Adipose tissue (tissue), 3 donors: ENCODE results near the gene SETX. TPM values are rescaled to one million over a fixed set of nuclear protein-coding genes. Genes with fewer than 3 reads are reported as not detected.
"Not testable (repeated sequence)": the region's sequence is repeated elsewhere in the genome, so short reads cannot be mapped to it uniquely, and the experiment has no call there.

ENCODE experiments used
- H3K27ac ChIP-seq: one replicate; pipeline ENCODE4 v1.5.1; 2013; ENCODE audit warnings: low read depth, low read length
- WGBS, 3 donors: extraction: QIAGEN DNeasy Blood & Tissue Kit; methylation state at CpG; one replicate each; pipeline ENCODE4 v1.1.7; 2013; 5-methylcytosine and 5-hydroxymethylcytosine counted together
- polyA plus RNA-seq, 3 donors: library from polyadenylated mRNA; stranded (reverse); fragments of 200-250 nt; gene quantifications; one replicate each; pipeline ENCODE4 v1.2.3, GENCODE V29; 2013
- donor health status: healthy with polysubstance abuse.
- donor health status: Bipolar disorder and iron deficiency.
- donor health status: healthy.

Gene SETX
- polyA plus RNA-seq, 3 donors = 9.0 to 17.1 (median 15.1) TPM

DNA sequence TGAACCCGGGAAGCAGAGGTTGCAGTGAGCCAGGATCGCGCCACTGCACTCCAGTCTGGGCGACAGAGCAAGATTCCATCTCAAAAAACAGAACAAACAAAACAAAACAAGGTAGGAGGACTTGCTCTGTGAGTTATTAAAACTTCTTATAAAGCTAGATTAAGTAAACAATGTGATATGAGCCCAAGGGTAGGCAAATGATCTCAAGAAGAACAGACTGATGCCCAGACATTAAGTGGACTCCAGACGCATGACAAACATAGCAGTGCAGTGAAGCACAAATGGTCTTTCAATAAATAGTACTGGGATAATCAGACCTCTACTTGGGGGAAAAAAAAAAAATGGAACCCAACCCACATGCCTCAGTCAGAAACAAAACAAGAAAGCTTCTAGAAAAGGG, 45.7 kb downstream of the SETX start:
- WGBS, 3 donors = 97 to 99% (median 99%) methylated on average over 5 of the region's 5 CpGs
- no peak overlapping the region for H3K27ac ChIP-seq

DNA sequence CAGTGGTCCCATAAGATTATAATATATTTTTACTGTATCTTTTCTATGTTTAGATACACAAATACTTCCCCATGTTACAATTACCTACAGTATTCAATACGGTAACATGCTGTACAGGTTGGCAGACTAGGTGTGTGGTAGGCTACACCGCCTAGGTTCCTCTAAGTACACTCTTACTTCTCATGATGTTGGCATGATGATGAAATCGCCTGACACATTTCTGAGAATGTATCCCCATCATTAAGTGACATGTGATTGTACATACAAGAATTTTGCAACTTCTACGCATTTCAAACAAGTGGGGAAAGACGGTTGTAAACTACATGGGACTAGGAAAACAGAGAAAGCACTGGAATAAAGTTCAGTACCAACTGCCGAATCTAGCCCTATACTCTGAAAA, 53.3 kb downstream of the SETX start:
- no peak overlapping the region for H3K27ac ChIP-seq
- WGBS, 3 donors = 90 to 94% (median 91%) methylated on average over 6 of the region's 6 CpGs

DNA sequence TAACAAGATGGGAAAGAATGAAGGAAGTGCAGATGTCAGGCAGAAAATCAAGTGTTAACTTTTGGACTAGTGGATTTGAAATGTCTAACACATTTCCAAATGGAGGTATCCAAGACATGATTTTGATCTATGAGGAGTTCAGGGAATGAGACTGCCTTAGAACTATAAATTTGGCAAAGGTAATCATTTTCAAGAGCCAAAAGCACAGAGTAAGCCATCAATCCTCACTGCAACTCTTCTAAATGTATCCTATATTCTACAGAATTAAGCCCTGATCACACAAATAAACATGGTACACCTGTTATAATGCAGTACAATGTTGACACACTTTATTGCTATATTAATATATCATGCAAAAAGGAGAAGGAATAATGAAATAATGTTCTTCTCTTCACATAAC, 55.6 kb downstream of the SETX start:
- no peak overlapping the region for H3K27ac ChIP-seq

DNA sequence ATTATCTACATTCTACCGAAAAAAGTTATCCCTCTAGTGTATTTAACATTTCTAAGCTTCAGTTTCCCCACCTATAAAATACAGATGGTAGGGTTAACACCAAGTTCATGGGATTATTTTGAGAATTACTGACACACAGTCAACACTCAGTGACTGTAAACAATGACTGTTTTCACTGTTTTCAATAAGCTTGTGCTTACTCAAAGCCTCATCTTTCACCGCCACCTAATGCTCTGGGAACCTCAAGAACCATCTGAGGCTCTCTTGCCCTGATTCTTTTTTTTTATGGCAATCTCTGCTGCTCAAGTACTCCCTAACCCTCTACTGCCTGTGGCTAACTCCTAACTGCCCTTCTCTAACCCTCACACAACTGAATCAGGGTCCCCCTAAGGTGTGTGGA, 59.6 kb downstream of the SETX start:
- WGBS, 3 donors = 94 to 96% (median 94%) methylated on average over 2 of the region's 2 CpGs
- no peak overlapping the region for H3K27ac ChIP-seq

DNA sequence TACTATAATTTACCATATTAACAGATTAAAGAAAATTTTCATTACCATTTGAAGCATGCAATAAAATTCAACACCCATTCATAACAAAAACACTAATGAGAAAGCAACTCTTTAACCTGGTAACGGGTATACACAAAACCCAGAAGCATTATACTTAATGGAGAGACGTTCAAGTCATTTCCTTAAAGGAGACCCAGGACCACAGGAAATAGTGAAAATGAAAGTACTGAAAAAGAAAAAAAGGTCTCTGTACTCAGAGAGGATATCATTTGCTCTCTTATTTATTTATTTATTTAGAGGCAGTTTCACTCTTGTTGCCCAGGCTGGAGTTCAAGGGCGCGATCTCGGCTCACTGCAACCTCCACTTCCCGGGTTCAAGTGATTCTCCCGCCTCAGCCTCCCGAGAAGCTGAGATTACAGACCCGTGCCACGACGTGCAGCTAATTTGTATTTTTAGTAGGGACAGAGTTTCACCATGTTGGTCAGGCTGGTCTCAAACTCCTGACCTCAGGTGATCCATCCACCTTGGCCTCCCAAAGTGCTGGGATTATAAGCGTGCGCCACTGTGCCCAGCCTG, 61.6 kb downstream of the SETX start:
- 89 to 96% (median 91%) methylated on average over 13 of the region's 13 CpGs for WGBS, 3 donors
- H3K27ac ChIP-seq = no peak overlapping the region

DNA sequence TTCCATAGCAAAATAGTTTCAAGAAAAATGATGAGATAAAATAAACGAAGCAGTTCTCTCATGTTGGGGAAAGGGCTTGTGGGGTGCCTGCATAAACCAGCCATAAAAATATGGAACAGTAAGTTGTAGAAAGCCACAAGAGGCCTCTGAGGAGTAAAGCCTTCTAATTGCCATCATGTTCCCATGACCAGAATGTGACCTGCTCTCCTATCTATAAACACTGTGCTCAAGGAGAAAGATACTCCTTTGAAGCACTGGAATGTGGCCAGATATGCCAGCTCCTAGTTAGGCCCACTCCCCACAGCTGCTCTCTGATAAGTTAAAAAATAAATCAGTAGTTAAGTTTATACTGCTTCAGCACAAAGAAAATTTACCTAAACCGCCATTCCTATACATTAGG, 65.8 kb downstream of the SETX start:
- no peak overlapping the region for H3K27ac ChIP-seq
- 55 to 69% (median 65%) methylated on average over 2 of the region's 2 CpGs for WGBS, 3 donors

DNA sequence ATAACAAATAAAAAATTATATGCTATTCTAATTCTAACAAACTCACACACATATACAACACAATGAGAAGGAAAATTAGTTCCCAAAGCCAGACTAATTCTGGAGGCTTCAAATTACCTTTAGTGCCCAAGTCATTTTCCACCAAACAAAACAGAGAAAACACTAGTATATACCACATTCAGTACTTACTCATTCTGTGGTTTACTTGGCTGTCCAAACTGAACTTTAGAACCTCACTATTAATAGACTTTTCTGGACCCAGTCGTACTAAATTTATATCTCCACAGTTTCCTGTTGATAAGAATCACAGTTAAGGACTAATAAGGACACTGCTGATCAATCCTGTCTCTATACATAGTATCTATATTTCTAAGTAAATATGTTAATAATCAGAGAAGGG, 66.4 kb downstream of the SETX start:
- H3K27ac ChIP-seq = no peak overlapping the region
- 18 to 31% (median 23%) methylated on average over 1 of the region's 1 CpG for WGBS, 3 donors

DNA sequence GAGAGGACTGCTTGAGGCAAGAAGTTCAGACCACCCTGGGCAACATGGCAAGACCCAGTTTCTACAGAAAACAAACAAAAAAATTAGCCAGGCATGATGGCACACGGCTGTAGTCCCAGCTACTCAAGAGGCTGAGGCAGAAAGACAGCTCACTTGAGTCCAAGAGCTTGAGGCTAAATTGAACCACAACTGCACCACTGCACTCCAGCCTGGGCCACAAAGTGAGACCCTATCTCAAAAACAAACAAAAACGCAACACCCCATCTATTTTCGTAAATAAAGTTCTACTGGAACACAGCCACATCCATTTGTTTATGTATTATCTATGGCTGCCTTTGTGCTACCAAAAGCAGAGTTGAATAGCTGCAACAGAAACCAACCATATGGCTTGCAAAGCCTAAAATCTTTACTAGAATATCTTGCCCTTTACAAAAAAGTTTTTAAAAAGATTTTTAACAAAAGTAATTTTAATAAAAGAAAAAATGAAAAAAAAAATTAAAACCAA, 67.5 kb downstream of the SETX start:
- 73 to 88% (median 85%) methylated on average over 3 of the region's 3 CpGs for WGBS, 3 donors
- H3K27ac ChIP-seq = no peak overlapping the region

DNA sequence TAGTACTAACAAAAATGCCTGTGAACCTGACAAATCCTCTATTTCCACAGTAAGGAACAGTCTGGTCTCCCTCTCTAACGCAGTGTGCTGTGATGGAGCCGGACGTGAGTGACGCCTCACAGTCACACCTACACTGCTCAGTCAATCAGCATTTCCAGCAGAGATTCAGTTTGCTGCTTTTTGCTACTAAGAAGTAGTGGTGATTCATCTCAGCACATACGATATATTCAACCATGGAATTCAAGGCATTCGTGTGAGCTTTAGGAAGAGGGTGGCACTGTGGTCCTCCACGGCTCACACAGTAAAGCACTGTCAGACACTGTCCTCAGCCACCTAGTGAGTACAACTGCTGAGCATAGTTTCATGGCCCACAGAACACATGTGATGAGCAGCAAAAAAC, 70.9 kb downstream of the SETX start:
- WGBS, 3 donors = 87 to 95% (median 90%) methylated on average over 7 of the region's 7 CpGs
- H3K27ac ChIP-seq = no peak overlapping the region

DNA sequence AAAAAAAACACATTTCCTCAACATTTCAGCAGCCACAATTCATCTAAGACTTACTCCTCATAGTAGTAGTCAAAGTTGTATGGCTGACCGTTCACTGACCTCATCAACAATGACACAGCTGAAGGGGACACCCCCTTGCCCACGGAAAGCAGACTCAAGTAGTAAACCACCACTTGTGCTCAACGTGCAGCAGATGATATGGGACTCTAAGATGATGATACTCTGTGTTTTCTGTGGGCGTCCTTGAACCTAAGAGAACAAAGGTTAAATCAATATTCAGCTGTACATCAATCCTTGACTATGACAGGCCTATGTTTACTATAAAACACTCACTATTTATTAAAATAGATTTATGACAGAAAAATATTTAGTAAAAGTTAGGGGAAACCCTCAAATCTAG, 71.6 kb downstream of the SETX start:
- no peak overlapping the region for H3K27ac ChIP-seq
- 55 to 75% (median 75%) methylated on average over 4 of the region's 4 CpGs for WGBS, 3 donors

DNA sequence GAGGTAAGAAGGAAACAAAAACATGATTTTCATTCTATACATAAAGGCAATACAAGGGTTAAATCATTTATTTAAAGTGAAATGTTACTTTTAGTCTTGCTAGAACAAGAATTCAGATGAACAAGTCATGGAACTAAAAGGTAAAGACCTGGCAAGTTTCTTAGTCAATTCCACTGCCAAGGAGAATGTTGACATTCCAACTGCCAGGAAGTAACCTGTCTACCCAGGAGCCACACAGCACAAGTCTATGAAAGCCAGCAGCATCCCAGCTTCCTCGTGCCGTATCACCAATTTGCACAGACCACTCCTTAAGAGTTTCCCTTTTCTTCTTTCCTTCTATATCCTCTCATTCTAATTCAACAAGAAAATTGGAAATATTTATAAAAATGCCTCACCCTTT, 79.9 kb downstream of the SETX start:
- 77 to 88% (median 80%) methylated on average over 2 of the region's 2 CpGs for WGBS, 3 donors

DNA sequence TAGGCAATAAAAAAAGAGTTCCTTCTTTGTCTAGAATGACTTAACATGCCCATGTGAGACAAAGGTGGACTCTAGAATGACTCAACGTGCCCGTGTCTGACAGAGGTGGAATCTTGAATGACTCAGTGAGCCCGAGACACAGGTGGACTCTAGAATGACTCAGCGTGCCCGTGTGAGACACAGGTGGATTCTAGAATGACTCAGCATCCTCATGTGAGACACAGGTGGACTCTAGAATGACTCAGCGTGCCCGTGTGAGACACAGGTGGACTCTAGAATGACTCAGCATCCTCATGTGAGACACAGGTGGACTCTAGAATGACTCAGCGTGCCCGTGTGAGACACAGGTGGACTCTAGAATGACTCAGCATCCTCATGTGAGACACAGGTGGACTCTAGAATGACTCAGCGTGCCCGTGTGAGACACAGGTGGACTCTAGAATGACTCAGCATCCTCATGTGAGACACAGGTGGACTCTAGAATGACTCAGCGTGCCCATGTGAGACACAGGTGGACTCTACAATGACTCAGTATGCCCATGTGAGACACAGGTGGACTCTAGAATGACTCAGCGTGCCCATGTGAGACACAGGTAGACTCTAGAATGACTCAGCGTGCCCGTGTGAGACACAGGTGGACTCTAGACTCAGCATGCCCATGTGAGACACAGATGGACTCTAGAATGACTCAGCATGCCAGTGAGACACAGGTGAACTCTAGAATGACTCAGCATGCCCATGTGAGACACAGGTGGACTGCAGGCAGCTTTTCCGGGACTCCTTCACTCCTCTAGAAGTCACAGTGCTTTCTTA, 84.9 kb downstream of the SETX start:
- 79 to 85% (median 81%) methylated on average over 10 to 12 of the region's 16 CpGs for WGBS, 3 donors
- not testable (repeated sequence) for H3K27ac ChIP-seq

More for the DNA sequence above, 79.9 kb downstream of the SETX start:
- H3K27ac ChIP-seq = no peak overlapping the region

DNA sequence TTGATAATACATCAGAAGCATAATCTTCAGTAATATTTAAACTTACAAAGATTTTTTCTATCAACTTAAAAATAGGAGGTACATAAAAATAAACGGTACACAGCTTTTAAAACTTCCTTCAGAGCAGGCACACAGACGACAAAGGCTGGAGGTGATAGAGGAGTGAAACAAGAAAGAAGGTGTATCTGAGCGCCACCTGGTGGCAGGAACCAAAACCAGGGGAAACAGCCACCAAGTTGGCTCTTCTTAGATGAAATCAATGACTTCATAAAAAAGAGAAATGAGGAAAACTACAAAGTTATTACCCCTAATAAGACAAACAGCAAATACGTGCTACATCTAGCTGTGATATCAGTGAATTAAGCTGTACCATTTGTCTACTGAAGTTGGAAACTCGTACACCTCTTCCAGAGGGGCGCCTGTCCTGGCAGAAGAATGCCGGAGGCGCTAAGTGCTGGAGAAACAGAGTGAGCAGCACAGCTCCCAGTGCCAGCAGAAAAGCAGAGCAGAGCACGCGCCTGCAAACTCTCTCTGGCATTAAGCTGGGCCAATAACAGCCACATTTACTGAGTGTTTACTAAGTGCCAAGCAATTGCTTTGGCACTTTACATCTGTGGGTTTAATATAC, 85.9 kb downstream of the SETX start:
- 52 to 59% (median 57%) methylated on average over 10 of the region's 10 CpGs for whole genome bisulfite sequencing, 3 donors
- no peak overlapping the region for H3K27ac ChIP-seq

DNA sequence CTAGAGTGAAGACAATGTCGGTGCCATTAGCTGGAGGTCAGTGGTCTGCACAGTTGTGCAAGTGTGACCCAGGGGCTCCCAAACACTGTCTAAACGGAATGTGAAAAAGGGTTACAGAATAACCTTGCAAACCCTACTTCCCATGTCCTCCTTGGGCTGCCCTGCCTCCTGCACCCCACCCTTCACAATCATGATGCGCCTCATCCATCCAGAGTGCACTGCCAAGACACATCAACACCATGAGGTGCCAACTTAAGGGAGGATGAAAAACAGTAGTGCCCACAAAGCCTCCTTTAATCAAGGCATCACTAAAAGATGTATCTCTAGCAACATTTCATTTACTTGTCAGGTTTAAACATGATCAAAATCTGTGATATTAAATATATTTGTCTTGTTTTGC, 87.1 kb downstream of the SETX start:
- 91 to 93% (median 91%) methylated on average over 3 of the region's 3 CpGs for WGBS, 3 donors
- H3K27ac ChIP-seq = no peak overlapping the region

DNA sequence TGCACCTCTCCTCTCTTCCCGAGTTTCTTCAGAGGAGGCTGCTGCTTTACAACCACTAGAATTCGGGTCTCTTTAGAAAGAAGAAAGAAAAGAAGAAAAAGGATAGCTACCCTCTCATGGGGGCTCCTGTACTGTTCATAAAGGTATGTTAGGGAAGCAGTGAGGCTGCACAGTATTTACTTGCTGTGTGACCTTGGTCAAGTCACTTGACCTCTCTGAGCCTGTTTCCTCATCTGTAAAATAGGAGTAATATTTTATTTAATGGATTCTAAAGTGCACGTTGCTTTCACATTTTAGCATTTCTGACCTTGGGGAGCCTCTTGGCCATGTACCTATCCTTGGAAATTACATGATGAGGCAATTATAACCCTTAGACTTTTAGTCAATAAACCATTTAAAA, 88.8 kb downstream of the SETX start:
- H3K27ac ChIP-seq = no peak overlapping the region
- WGBS, 3 donors = 67 to 89% (median 84%) methylated on average over 3 of the region's 3 CpGs

DNA sequence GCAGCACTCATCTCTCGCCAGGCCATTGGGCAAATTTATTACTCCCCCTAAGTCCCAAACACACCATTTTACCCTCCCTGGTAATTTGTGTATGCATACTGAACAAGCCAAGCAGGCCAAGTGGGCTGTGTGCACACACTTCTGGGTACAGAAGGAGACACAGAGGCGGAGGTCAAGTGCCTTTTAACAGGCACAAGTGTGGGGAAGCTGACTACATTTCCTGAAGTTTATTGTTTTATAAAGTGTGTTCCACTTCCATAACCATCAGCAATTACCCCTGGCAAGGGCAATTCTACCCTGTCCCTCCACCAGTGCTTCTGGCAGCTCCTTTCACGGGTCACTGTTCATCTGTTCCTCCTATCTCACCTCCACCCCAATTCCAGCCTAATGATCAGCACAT, 93.9 kb downstream of the SETX start:
- H3K27ac ChIP-seq = no peak overlapping the region
- 87 to 91% (median 87%) methylated on average over 3 of the region's 3 CpGs for WGBS, 3 donors

DNA sequence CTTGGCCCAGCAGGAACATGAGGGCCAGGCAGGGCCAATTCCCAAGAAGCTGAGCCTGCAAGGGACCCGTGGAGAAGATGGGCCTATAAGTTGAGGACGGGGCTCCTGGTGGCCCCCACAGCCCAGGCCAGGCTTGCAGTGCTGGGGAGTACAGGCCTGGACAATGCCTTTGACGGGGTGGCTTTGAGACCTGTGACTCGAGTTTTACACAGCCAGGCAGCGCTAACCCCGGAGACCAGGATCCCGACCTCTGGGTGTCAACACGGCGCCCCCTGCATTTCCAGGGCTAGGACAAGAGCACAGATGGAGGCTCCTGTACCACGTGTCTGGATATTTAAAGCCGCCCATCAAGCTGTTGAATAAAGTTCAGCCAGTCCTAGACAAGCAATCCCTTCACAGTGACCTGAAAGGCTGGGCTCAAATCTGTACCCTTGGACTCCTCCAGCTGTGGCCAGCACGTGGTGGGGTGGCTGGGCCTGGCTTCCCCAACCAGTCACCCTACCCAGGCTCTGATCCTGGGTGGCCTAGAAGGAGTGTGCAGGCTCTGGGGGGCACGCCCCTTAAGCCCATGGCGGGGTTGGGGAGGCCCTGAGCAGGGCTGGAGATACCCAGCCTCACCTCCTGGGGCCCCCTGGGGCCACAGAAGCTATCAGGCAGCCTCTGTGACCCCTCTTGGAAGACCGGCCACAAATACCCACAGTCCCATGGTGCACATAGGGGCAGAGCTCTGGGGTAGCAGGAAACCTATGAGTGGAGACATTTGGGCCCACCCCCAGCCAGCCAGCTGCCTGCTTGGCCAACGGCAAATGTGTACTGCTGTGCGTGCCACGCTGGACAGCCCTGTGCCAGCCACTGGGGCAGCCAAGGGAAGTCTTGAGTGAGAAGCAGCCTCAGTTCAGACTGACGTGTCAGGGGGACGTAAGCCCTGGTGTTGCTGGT, 104.2 kb downstream of the SETX start:
- H3K27ac ChIP-seq = no peak overlapping the region
- 92 to 95% (median 93%) methylated on average over 18 to 20 of the region's 20 CpGs for WGBS, 3 donors

DNA sequence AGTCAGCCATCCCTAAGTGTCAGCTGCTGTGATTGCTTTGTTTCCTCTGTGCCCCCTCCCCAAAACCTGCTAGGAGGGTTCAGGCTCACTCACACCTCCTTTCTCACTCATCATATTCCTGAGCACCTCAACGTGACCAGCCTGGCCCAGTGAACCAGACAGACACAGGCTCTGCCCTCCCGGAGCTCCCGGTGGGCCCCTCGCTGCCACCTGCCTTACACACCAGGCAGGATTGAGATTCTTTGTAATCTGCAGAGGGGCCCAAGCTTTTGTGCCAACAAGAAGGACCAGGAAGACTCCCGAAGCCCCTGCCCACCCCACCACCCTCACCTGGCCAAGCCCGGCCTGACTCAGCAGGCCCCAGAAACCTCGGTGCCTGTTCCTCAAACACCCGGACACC, 105.1 kb downstream of the SETX start:
- WGBS, 3 donors = 76 to 88% (median 83%) methylated on average over 8 of the region's 8 CpGs
- no peak overlapping the region for H3K27ac ChIP-seq

DNA sequence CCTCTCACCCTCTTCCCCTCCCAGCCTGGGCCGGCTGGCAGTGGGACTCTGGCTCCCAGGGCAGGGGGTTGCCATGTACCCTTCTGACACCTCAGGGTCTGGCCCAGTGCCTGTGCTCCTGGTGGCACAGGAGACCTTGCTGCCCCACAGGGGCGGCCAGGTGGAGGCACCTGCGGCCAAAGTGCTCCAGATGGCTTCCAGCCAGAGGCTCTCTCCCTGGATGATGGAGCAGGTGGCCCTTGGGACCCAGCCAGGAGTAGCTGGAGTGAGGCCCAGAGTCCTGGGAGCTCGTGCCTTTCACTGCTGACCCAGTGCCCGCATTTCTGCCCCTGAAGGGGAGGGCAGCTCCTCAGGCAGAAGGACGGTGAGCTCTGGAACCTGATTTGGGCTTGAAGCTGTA, 105.7 kb downstream of the SETX start:
- no peak overlapping the region for H3K27ac ChIP-seq
- WGBS, 3 donors = 31 to 76% (median 66%) methylated on average over 6 of the region's 6 CpGs
